ENCODE results near the gene HOXA3. TPM values are rescaled to one million over a fixed set of nuclear protein-coding genes. Genes with fewer than 3 reads are reported as not detected.

Gene HOXA3
- total RNA-seq, 4 donors from 2014 or later: 10.2 to 16.6 (median 13.8) TPM

DNA sequence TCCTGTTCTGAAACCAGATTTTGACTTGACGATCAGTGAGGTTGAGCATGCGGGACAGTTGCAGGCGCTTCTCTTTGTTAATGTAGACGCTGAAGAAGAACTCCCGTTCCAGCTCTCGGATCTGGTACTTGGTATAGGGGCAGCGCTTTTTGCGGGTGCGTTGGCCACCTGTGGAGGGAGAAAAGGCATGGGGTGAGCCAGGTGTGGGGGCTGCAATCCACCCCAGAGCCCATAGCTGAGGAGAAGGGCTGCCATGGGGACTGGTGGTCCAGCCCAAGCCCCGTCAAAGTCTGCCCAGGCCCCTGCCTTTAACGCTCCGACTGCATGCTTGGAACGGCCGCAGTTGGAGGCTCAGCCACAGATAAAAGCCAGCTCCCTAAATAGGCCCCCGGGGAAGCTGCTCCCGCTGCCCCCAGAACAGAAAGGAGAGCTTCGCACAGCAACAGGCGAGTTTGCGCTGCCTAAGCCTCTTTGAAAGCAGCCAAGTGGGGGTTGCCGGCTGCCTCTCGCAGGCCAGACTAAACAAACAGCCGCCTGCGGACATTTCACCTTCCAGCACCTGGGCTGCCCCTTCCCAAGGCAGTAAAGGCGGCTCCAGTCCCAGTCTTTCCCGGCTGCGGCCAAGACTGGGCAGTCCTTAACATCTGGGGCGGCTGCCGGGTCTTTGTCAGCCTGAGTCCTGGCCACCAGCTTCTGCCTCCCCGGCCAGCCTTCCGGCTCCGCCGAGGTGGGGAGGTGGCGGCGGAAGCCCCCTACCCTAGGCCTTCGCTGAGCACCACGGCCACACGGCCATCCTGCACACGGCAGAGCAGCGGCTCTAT lies 30.7 kb upstream of the HOXA3 start:
- Histone ChIP-seq H3K27ac (replicated peaks in 1 of 4) (no peak overlapping the region), H3K36me3 (no peaks in the 10 kb centered on the region), H3K4me1 (peaks cover 37 to 67% (median 50%) of the 10 kb centered on the region in 4 donors), H3K9me3 (no peaks in the 10 kb centered on the region), H3K27me3 (peaks cover 15 to 100% (median 95%) of the 10 kb centered on the region in 4 donors), H3K4me3 (no peak overlapping the region)
- TF ChIP-seq EP300 (IDR thresholded peaks at IDR 0.05) (no peak), POLR2A (IDR thresholded peaks at IDR 0.05; ENCODE audit: low read depth) (no peak), CTCF (IDR thresholded peaks at IDR 0.05) (no peak), POLR2AphosphoS5 (IDR thresholded peaks at IDR 0.05) (no peak)
- 13% methylated on average over 20 of the region's 39 CpGs for WGBS
- no peak for DNase-seq (ENCODE audit: extremely low spot score)
- intact Hi-C loops (cut with DNase I): no loop called here

- no peaks in the 10 kb centered on the region for H3K36me3 ChIP-seq
- peaks cover 36 to 60% (median 46%) of the 10 kb centered on the region in 4 donors for H3K4me1 ChIP-seq
- WGBS: 23% methylated on average over 4 of the region's 4 CpGs
- DNase-seq (ENCODE audit: extremely low spot score): no peak
- no peak overlapping the region for H3K27ac ChIP-seq (replicated peaks in 1 of 4)
- peaks cover 15 to 100% (median 95%) of the 10 kb centered on the region in 4 donors for H3K27me3 ChIP-seq
- TF ChIP-seq EP300 (IDR thresholded peaks at IDR 0.05) (no peak), CTCF (IDR thresholded peaks at IDR 0.05) (no peak), POLR2A (IDR thresholded peaks at IDR 0.05; ENCODE audit: low read depth) (no peak), POLR2AphosphoS5 (IDR thresholded peaks at IDR 0.05) (no peak)
- no peaks in the 10 kb centered on the region for H3K9me3 ChIP-seq
- intact Hi-C loops (cut with DNase I): no loop called here
- no peak overlapping the region for H3K4me3 ChIP-seq
These were observed 30.0 kb upstream of the HOXA3 start for GRCh38 chr7:27182285-27182841.

- Histone ChIP-seq H3K27ac (replicated peaks in 1 of 4) (no peak overlapping the region), H3K4me3 (no peak overlapping the region), H3K4me1 (peaks cover 36 to 59% (median 46%) of the 10 kb centered on the region in 4 donors), H3K36me3 (no peaks in the 10 kb centered on the region), H3K9me3 (no peaks in the 10 kb centered on the region), H3K27me3 (peaks cover 17 to 100% (median 93%) of the 10 kb centered on the region in 4 donors)
- 70% methylated on average over 4 of the region's 4 CpGs for WGBS
- no peak for TF ChIP-seq CTCF (IDR thresholded peaks at IDR 0.05)
- no peak for TF ChIP-seq EP300 (IDR thresholded peaks at IDR 0.05)
- no peak for TF ChIP-seq POLR2A (IDR thresholded peaks at IDR 0.05; ENCODE audit: low read depth)
- DNase-seq (ENCODE audit: extremely low spot score): no peak
- intact Hi-C loops (cut with DNase I): no loop called here
These were observed 29.5 kb upstream of the HOXA3 start for GRCh38 chr7:27181795-27182275.

- Histone ChIP-seq H3K36me3 (no peaks in the 10 kb centered on the region), H3K4me1 (peaks cover 36 to 50% (median 42%) of the 10 kb centered on the region in 4 donors), H3K4me3 (no peak overlapping the region), H3K27me3 (peaks cover 16 to 100% (median 92%) of the 10 kb centered on the region in 4 donors), H3K9me3 (no peaks in the 10 kb centered on the region), H3K27ac (replicated peaks in 1 of 4) (no peak overlapping the region)
- intact Hi-C loops (cut with DNase I): no loop called here
- TF ChIP-seq POLR2AphosphoS5 (IDR thresholded peaks at IDR 0.05) (no peak), CTCF (IDR thresholded peaks at IDR 0.05) (no peak), POLR2A (IDR thresholded peaks at IDR 0.05; ENCODE audit: low read depth) (no peak), EP300 (IDR thresholded peaks at IDR 0.05) (no peak)
- no peak for DNase-seq (ENCODE audit: extremely low spot score)
- 67% methylated on average over 9 of the region's 12 CpGs for WGBS
These were observed 28.3 kb upstream of the HOXA3 start for GRCh38 chr7:27180431-27181420.

All from esophagus muscularis mucosa (tissue), 4 donors.